B cell (primary cell): ENCODE results near the gene UBE2E3.

Experiments
- CTCF ChIP-seq: fragments of 200-600 bp; IDR thresholded peaks from one replicate; pipeline ENCODE4 v1.8.0; 2022; ENCODE audit warnings: antibody characterized with exemption, mild to moderate bottlenecking
- EZH2 ChIP-seq: IDR thresholded peaks from 2 replicates; pipeline ENCODE4 v1.6.1; 2012; ENCODE audit warnings: borderline replicate concordance, low read depth, mild to moderate bottlenecking, moderate library complexity, low read length; ENCODE audit not compliant: insufficient read depth, poor library complexity, severe bottlenecking

- TF ChIP-seq CTCF (no peak), EZH2 (no peak)
Observed at GRCh38 chr2:181066333-181066732, 85.9 kb downstream of the UBE2E3 start.
